GM23338 (cell line): ENCODE data around the gene SULF2. TPM values are rescaled to one million over a fixed set of nuclear protein-coding genes. Genes with fewer than 3 reads are reported as not detected.

Source experiments
- ATAC-seq: fragments of 200-7000 bp; cut with Tn5 transposase; 3 replicates; pipeline ENCODE4 v1.9.1; 2020
- DNase-seq: peaks from one replicate; pipeline ENCODE4 v3.0.0-alpha.2; 2015; ENCODE audit warnings: low spot score
- H2AFZ ChIP-seq: fragments of 200-600 bp; sonication (generic); 2 replicates; pipeline ENCODE4 v1.8.0; 2016; ENCODE audit warnings: antibody characterized with exemption, mild to moderate bottlenecking, moderate library complexity
- H3F3A ChIP-seq: fragments of 200-600 bp; sonication (generic); replicated peaks from 2 replicates; pipeline ENCODE4 v1.8.0; 2017; ENCODE audit warnings: antibody characterized with exemption, mixed run types, low read depth
- H3K27ac ChIP-seq: fragments of 200-600 bp; sonication (generic); 2 replicates; pipeline ENCODE4 v1.6.1; 2016; ENCODE audit warnings: low read depth
- H3K27me3 ChIP-seq: fragments of 200-600 bp; sonication (generic); 2 replicates; pipeline ENCODE4 v1.8.0; 2016; ENCODE audit warnings: mild to moderate bottlenecking, mixed run types, moderate library complexity; ENCODE audit not compliant: insufficient read depth
- H3K36me3 ChIP-seq: fragments of 200-600 bp; sonication (generic); 2 replicates; pipeline ENCODE4 v1.8.0; 2016; ENCODE audit warnings: mild to moderate bottlenecking; ENCODE audit not compliant: insufficient read depth
- H3K4me1 ChIP-seq: fragments of 200-600 bp; sonication (generic); 2 replicates; pipeline ENCODE4 v1.8.0; 2016; ENCODE audit warnings: mild to moderate bottlenecking, moderate library complexity; ENCODE audit not compliant: insufficient read depth
- H3K4me2 ChIP-seq: fragments of 200-600 bp; sonication (generic); 2 replicates; pipeline ENCODE4 v1.7.1; 2017; ENCODE audit warnings: mixed run types
- H3K4me3 ChIP-seq: fragments of 200-600 bp; sonication (generic); 2 replicates; pipeline ENCODE4 v1.6.1; 2016; ENCODE audit warnings: mixed run types
- H3K79me2 ChIP-seq: fragments of 200-600 bp; sonication (generic); replicated peaks from 2 replicates; pipeline ENCODE4 v1.8.0; 2017; ENCODE audit warnings: mild to moderate bottlenecking; ENCODE audit not compliant: insufficient read depth
- H3K9me2 ChIP-seq: fragments of 200-600 bp; sonication (generic); 2 replicates; pipeline ENCODE4 v1.8.0; 2017; ENCODE audit not compliant: insufficient read depth
- H4K20me1 ChIP-seq: fragments of 200-600 bp; sonication (generic); replicated peaks from 2 replicates; pipeline ENCODE4 v1.8.0; 2017; ENCODE audit warnings: mild to moderate bottlenecking; ENCODE audit not compliant: insufficient read depth
- H3K27ac Mint-ChIP-seq: 2 replicates; pipeline ENCODE4 v1.8.0; 2020; ENCODE audit warnings: inconsistent platforms, mild to moderate bottlenecking, moderate library complexity, mixed read lengths
- H3K27me3 Mint-ChIP-seq: 3 replicates; pipeline ENCODE4 v1.8.0; 2022; ENCODE audit warnings: low read depth, mild to moderate bottlenecking, moderate library complexity, mixed read lengths, inconsistent platforms; ENCODE audit not compliant: insufficient read depth, poor library complexity
- H3K36me3 Mint-ChIP-seq: 3 replicates; pipeline ENCODE4 v1.8.0; 2021; ENCODE audit warnings: low read depth, mild to moderate bottlenecking, inconsistent platforms, moderate library complexity, mixed read lengths
- H3K4me1 Mint-ChIP-seq: 3 replicates; pipeline ENCODE4 v1.8.0; 2020; ENCODE audit warnings: mild to moderate bottlenecking, inconsistent platforms, mixed read lengths
- H3K4me3 Mint-ChIP-seq: 3 replicates; pipeline ENCODE4 v1.8.0; 2021; ENCODE audit warnings: moderate library complexity, mild to moderate bottlenecking, inconsistent platforms, mixed read lengths
- H3K9me3 Mint-ChIP-seq: 3 replicates; pipeline ENCODE4 v1.8.0; 2020; ENCODE audit warnings: moderate library complexity, mild to moderate bottlenecking, inconsistent platforms, mixed read lengths
- EZH2 ChIP-seq: fragments of 200-600 bp; sonication (generic); IDR thresholded peaks from one replicate; pipeline ENCODE4 v1.8.0; 2017; ENCODE audit warnings: antibody characterized with exemption, mild to moderate bottlenecking, low read depth; ENCODE audit not compliant: unreplicated experiment
- EZH2phosphoT487 ChIP-seq: fragments of 200-600 bp; sonication (generic); IDR thresholded peaks from one replicate; pipeline ENCODE4 v1.8.1; 2018; ENCODE audit warnings: antibody characterized with exemption; ENCODE audit not compliant: unreplicated experiment
- NANOG ChIP-seq: IDR thresholded peaks from 2 replicates; pipeline ENCODE4 v1.6.1; 2016; ENCODE audit warnings: antibody characterized with exemption, borderline replicate concordance
- POLR2AphosphoS5 ChIP-seq: IDR thresholded peaks from 2 replicates; pipeline ENCODE4 v1.6.1; 2016; ENCODE audit warnings: antibody characterized with exemption, low read depth
- REST ChIP-seq: IDR thresholded peaks from one replicate; pipeline ENCODE4 v1.6.1; 2018; ENCODE audit warnings: antibody characterized with exemption; ENCODE audit not compliant: unreplicated experiment
- STAT1 ChIP-seq: IDR thresholded peaks from one replicate; pipeline ENCODE4 v1.6.1; 2016; ENCODE audit warnings: antibody characterized with exemption; ENCODE audit not compliant: unreplicated experiment
- ZNF114 ChIP-seq: fragments of 250-450 bp; sonication (Bioruptor Pico); IDR thresholded peaks from 2 replicates; pipeline ENCODE4 v1.5.0; 2020; ENCODE audit warnings: mild to moderate bottlenecking, moderate library complexity
- ZNF462 ChIP-seq: fragments of 250-450 bp; sonication (Bioruptor Pico); IDR thresholded peaks from 2 replicates; pipeline ENCODE4 v1.5.0; 2020; ENCODE audit warnings: mild to moderate bottlenecking, moderate library complexity
- polyA plus RNA-seq: library from polyadenylated mRNA; unstranded; fragments of >200 nt; fragmentation: Nextera tagmentation; extraction: Ambion mirVana; gene quantifications from 2 replicates; pipeline ENCODE4 v1.2.1, GENCODE V29; 2016
- total RNA-seq: library from RNA; depleted of rRNA; stranded (reverse); fragments of >200 nt; shearing (Covaris generic); gene quantifications from 2 replicates; pipeline ENCODE4 v1.2.3, GENCODE V29; 2014
- TF ChIP-seq, protein P1 (sequence below), 2 experiments: fragments of 200-600 bp in 1 of 2; sonication (generic) in 1 of 2; conservative IDR thresholded peaks; 2 replicates each; pipeline versions ENCODE4 v1.5.1 to v1.6.1; 2016 to 2017; ENCODE audit warnings: antibody characterized with exemption in 2 of 2, low read depth in 2 of 2, mild to moderate bottlenecking in 2 of 2, moderate library complexity in 1 of 2
- TF ChIP-seq, protein P2 (sequence below): IDR thresholded peaks from 2 replicates; pipeline ENCODE4 v1.6.1; 2016; ENCODE audit warnings: antibody characterized with exemption

Gene SULF2
- total and polyA plus RNA-seq, 2 experiments from 2014 or later = 9.5 to 20.7 TPM

GRCh38 chr20:47814632-47815415 is 29.5 kb upstream of the SULF2 start:
- Histone ChIP-seq H3F3A (no peaks in the 10 kb centered on the region), H3K4me1 (no peaks in the 10 kb centered on the region), H3K27me3 (no peaks in the 10 kb centered on the region), H3K36me3 (no peaks in the 10 kb centered on the region), H3K4me2 (no peak overlapping the region), H2AFZ (no peak overlapping the region), H3K79me2 (no peaks in the 10 kb centered on the region), H4K20me1 (no peaks in the 10 kb centered on the region), H3K4me3 (no peak overlapping the region), H3K9me2 (no peaks in the 10 kb centered on the region), H3K27ac (no peak overlapping the region)
- TF ChIP-seq POLR2AphosphoS5 (no peak), REST (no peak), EZH2phosphoT487 (no peak), NANOG (no peak), STAT1 (no peak), EZH2 (no peak), ZNF462 (CRISPR knock-in tag) (no peak), ZNF114 (CRISPR knock-in tag) (no peak)
- TF ChIP-seq, protein P1, sequence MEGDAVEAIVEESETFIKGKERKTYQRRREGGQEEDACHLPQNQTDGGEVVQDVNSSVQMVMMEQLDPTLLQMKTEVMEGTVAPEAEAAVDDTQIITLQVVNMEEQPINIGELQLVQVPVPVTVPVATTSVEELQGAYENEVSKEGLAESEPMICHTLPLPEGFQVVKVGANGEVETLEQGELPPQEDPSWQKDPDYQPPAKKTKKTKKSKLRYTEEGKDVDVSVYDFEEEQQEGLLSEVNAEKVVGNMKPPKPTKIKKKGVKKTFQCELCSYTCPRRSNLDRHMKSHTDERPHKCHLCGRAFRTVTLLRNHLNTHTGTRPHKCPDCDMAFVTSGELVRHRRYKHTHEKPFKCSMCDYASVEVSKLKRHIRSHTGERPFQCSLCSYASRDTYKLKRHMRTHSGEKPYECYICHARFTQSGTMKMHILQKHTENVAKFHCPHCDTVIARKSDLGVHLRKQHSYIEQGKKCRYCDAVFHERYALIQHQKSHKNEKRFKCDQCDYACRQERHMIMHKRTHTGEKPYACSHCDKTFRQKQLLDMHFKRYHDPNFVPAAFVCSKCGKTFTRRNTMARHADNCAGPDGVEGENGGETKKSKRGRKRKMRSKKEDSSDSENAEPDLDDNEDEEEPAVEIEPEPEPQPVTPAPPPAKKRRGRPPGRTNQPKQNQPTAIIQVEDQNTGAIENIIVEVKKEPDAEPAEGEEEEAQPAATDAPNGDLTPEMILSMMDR (conservative IDR thresholded peaks at IDR 0.05; ENCODE audit: low read depth in 2 of 2) = no peak
- TF ChIP-seq, protein P2, sequence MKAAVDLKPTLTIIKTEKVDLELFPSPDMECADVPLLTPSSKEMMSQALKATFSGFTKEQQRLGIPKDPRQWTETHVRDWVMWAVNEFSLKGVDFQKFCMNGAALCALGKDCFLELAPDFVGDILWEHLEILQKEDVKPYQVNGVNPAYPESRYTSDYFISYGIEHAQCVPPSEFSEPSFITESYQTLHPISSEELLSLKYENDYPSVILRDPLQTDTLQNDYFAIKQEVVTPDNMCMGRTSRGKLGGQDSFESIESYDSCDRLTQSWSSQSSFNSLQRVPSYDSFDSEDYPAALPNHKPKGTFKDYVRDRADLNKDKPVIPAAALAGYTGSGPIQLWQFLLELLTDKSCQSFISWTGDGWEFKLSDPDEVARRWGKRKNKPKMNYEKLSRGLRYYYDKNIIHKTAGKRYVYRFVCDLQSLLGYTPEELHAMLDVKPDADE = no peak
- Mint-ChIP-seq H3K9me3 (no peaks in the 10 kb centered on the region), H3K27ac (no peak overlapping the region), H3K4me1 (peaks cover 8% of the 10 kb centered on the region), H3K4me3 (no peak overlapping the region), H3K36me3 (no peaks in the 10 kb centered on the region; the same call in 2 of the 3 replicates), H3K27me3 (no peaks in the 10 kb centered on the region)
- DNase-seq (no peak), ATAC-seq (no peak)
